Activated naive CD4-positive, alpha-beta T cell (primary cell): ENCODE results near the gene LEPROT.
"Not testable (repeated sequence)": the region's sequence is repeated elsewhere in the genome, so short reads cannot be mapped to it uniquely, and the experiment has no call there.

Source experiments
- DNase-seq, 4 experiments: peaks; one replicate each; lab custom pipeline; 2025; lab: John Stamatoyannopoulos, UW

The LEPROT gene

GRCh38 chr1:65420590-65421350 lies at the start of gene LEPROT, which contains the start of gene LEPR:
TSS of gene LEPROT (plus strand) at chr1:65420668. CDS start at chr1:65420725, 57 bp downstream.
TSS of gene LEPR (plus strand) at chr1:65420668. CDS start at chr1:65565566, 144,898 bp downstream.
- no peak for DNase-seq

GRCh38 chr1:65371544-65371943 lies 48.9 kb upstream of the LEPROT start:
- no peak for DNase-seq

GRCh38 chr1:65372557-65372956 lies 47.9 kb upstream of the LEPROT start:
- DNase-seq, result no peak

- no peak for DNase-seq
Observed at GRCh38 chr1:65377496-65378246, 42.8 kb upstream of the LEPROT start.

GRCh38 chr1:65378247-65378946 lies 42.1 kb upstream of the LEPROT start:
- DNase-seq, result no peak

GRCh38 chr1:65384426-65384825 lies 36.0 kb upstream of the LEPROT start:
- DNase-seq, result not testable (repeated sequence)

GRCh38 chr1:65386439-65386838 lies 34.0 kb upstream of the LEPROT start:
- no peak for DNase-seq

- no peak for DNase-seq
Observed at GRCh38 chr1:65387821-65388220, 32.6 kb upstream of the LEPROT start.

GRCh38 chr1:65388908-65389695 lies 31.4 kb upstream of the LEPROT start:
- no peak for DNase-seq

- DNase-seq, result no peak
Observed at GRCh38 chr1:65392497-65392896, 28.0 kb upstream of the LEPROT start.

- DNase-seq, result no peak
Observed at GRCh38 chr1:65393347-65393746, 27.1 kb upstream of the LEPROT start.

GRCh38 chr1:65393928-65394327 lies 26.5 kb upstream of the LEPROT start:
- DNase-seq, result no peak

GRCh38 chr1:65395887-65396612 lies 24.4 kb upstream of the LEPROT start:
- DNase-seq, result no peak

GRCh38 chr1:65398083-65398482 lies 22.4 kb upstream of the LEPROT start:
- DNase-seq, result no peak

GRCh38 chr1:65399003-65399402 lies 21.5 kb upstream of the LEPROT start:
- DNase-seq, result no peak

GRCh38 chr1:65401612-65402011 lies 18.9 kb upstream of the LEPROT start:
- DNase-seq, result no peak

- no peak for DNase-seq
Observed at GRCh38 chr1:65404941-65405340, 15.5 kb upstream of the LEPROT start.

GRCh38 chr1:65407877-65408276 lies 12.6 kb upstream of the LEPROT start:
- DNase-seq, result no peak

- DNase-seq, result no peak
Observed at GRCh38 chr1:65409314-65409713, 11.2 kb upstream of the LEPROT start.

GRCh38 chr1:65409816-65410326 lies 10.6 kb upstream of the LEPROT start:
- no peak for DNase-seq
